Suppressor macrophage treated with lipopolysaccharide for 1 hour (primary cell): ENCODE measurements around the gene KCNJ16.
A peak's percentile ranks its signal among the peaks of the same experiment; 100 is the strongest.
"Not testable (repeated sequence)": the region's sequence is repeated elsewhere in the genome, so short reads cannot be mapped to it uniquely, and the experiment has no call there.

Experiments
- DNase-seq, 3 donors: peaks; one replicate each; pipeline ENCODE4 v3.0.0-alpha.2; 2020 to 2022

KCNJ16 gene

DNA sequence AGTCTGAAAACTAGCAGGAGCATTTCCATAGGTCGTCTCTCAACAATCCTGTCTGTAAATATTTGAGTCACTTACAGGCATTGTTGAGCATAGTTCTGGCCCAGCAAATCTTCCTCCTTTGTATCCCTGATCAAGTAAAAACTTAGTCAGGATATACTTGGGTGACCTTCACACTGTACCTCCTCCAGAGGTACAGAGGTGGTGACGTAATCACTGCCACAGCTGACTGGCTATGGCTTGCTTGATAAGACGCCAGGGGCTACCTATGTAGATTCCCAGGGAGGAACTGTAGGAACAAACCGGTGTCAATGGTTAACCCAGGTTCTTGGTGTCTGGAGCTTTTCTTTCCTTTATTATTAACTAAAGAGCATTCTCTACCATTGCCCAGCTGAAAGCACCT, at the start of gene KCNJ16:
Gene KCNJ16 (plus strand): TSS at position 270 of the 400 bp plus-strand sequence. CDS start 56,863 bp downstream, outside the sequence.
- DNase-seq, result no peak

DNA sequence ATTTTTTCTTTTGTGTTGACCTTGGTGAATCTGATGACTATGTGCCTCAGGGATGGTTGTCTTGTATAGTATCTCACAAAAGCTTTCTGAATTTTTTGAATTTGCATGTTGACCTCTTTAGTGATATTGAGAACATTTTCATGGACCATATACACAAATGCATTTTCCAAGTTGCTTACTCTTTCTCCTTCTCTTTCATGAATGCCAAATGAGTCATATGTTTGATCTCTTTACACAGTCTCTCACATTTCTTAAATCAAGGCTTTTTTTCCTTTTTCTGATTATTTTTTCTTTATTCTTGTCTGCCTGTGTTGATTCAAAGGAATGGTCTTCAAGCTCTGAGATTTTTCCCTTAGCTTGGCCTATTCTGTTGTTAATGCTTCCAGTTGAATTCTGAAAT, 46.6 kb upstream of the KCNJ16 start:
- no peak for DNase-seq

DNA sequence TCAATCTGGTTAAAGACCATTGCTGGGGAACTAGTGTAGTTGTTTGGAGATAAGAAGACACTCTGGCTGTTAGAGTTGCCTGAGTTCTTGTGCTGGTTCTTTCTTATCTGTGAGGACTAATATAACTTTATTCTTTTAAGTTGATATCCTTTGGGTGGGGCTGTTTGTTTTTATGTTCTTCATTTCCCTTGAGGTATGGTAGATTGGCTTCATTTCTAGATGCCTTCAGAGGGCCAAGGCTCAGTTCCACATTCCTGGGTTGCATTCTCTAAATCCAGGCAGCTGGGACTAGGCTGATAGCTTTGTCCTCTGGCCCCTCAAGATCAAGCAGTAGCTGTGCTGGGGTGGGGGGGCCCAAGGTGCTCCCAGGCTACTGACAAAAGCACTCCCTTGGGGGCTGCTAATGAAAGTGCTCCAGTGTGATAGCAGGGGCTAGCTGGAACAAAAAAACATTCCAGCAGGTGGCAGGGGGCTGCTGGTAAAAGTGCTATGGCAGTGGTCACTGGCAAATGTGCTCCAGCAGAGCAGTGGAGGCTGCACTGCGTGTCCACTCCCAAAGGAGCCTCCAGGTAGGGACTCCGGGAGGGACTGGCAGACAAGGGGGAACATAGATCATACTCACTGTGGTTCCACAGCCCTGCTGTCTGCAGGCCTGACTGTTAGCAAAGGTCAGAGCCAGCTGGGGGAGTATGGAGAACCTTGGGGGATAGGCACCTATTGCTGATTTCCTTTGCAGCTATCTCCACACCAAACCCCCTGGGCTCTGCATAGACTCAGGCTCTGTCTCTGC, 45.9 kb upstream of the KCNJ16 start:
- no peak for DNase-seq

DNA sequence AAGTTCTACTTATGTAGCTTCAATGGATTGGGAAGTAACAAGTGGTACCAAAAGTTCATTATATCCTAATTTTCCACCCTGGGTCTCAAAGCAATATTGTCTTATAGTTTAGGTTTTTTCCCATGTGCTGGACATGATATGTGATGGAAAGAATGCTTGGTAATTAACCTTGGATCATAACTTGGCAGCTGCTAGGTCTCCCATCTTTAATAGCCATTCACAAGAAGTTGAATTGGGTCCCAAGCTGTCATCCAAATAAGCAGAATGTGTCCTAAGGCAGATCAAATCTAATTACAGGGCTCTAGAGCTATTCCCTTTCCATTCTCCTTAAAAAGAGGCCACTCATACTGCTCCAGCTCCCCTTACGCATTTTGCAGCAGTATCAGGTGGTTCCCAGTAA, 44.7 kb upstream of the KCNJ16 start:
- no peak for DNase-seq

DNA sequence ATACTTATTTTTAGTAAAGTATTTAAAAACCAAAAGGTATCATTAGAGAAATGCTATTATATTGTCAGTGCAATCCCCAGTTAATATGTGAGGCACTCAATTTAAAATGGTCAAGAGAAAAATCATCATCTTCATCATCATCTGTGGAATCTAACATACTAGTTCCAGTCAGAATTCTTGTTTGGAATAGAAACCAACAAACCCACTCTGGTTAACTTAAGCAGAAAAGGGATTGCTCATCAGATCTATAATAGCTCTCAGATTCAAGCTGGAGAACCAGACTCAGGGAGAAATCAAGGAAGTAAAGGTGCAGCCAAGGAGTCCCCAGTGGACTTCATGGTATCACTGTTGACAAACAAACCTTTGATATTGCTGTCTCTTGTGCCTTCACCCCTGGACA, 43.7 kb upstream of the KCNJ16 start:
- DNase-seq, result no peak

DNA sequence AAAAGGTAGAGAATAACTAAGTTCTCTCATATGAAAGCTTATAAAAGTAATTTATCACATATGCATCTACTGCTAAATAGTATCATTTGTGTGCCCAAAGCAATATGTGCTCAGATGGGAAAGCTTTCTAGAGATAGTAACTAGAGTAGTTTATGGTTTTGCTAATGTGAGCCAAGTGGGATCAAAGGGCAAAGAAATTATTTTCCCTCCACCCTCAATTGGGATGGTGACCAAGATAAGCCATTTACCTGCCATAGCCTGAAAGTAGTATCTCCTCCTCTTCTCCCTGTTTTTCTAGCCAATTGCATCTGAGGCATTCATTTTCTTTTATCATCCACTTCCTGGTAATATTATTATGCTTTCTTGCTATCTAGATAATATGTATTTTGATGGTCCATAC, 41.9 kb upstream of the KCNJ16 start:
- DNase-seq, result no peak

DNA sequence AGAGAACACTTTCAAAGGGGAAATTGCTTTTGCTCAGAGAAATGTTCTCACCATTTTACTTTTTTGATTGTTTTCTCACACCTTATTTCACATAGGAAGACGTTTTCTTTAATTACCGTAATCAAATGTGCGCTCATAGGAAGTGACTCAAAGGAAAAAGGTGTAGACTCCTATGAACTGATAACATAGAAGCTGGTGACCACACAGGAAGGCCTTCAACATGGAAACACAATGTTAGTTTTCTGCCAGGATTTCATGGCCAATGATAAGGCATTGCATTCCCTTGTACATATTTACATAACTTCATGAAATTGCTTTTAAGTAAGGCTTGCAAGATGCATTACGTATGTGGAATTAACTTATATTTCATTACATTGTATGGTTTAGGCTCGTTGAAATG, 40.9 kb upstream of the KCNJ16 start:
- no peak for DNase-seq

DNA sequence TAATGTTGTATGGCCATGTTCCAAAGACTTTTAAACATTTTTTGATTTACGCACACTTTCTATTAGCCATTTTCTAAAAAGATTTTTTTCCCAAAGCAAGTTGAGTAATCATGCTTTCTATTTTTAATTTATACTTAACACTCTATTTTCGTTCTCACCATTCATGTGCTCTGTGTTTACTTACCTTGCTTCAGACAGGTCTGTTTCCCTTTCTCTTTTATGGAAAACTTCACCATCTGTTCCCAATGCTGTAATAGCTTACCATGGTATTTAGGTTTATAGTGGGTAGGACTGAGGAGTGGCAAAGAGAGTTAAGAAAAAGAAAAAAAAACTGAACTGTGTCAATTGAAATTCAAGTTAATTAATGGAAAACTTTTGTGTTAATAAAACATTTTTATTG, 37.5 kb upstream of the KCNJ16 start:
- no peak for DNase-seq

DNA sequence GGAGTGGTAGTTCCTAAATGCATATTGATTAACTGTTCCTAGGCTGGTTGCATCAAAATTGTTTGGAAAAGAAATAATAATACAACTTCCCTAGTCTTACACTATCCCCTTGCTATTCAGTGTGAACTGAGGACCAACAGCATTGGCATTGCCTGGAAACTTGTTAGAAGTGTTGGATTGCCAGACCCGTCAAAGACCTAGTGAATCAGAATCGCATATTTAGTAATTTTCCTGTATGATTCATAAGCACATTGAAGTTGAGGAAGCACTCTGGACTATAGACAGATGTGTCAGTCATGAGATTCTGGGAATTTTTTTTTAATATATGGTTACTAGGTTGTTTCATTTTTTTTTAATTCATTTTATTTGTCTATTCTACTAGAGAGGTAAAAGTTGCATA, 34.7 kb upstream of the KCNJ16 start:
- peak; percentile 71 to 95 (median 94) for DNase-seq

DNA sequence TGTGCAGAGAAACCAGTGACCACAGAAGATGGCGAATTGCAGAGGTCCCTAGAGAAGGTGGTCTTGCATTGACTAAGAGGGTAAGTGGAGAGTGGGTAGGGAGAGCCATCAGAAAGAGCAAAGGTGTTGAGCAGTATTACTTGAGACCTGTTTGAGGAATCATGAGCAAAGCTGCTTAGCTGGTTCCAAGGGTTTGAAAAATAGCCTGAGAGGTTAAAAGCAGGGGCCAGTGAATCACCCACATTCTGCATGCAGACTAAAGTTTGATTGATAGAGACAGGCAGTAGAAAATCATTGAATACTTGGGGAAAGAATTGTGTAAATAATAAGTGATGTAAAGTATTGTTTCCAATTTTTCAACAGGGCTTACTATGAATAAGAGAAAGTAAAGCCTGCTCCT, 34.0 kb upstream of the KCNJ16 start:
- no peak for DNase-seq

DNA sequence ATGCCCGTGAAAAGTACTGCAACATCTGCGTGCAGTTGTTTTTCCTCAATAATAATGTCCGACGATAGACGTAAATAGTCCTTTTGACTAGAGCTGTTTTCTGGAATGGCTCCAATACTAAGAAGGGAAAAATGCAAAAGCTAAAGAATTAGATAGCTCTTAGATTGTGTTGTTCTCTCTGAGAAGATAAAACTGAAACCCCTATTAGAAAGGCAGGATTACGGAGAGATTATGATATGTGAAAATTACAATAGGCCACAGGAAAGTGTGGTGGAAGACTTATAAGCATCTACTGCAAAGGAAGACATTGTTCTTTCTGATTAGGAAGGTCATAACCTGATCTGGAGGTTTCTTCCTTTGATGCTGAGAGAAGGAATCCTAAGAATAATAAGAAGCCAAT, 33.5 kb upstream of the KCNJ16 start:
- no peak for DNase-seq

DNA sequence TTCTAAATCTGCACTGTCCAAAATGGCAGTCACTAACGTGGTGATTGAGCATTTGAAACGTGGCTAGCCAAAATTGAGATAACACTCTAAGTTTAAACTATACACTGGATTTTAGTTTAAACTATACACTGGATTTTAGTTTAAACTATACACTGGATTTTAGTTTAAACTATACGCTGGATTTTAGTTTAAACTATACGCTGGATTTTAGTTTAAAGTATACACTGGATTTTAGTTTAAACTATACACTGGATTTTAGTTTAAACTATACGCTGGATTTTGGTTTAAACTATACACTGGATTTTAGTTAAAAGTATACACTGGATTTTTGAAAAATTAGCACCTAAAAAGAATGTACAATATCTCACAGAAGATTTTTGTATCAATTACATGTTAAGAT, 29.2 kb upstream of the KCNJ16 start:
- DNase-seq, result not testable (repeated sequence)

DNA sequence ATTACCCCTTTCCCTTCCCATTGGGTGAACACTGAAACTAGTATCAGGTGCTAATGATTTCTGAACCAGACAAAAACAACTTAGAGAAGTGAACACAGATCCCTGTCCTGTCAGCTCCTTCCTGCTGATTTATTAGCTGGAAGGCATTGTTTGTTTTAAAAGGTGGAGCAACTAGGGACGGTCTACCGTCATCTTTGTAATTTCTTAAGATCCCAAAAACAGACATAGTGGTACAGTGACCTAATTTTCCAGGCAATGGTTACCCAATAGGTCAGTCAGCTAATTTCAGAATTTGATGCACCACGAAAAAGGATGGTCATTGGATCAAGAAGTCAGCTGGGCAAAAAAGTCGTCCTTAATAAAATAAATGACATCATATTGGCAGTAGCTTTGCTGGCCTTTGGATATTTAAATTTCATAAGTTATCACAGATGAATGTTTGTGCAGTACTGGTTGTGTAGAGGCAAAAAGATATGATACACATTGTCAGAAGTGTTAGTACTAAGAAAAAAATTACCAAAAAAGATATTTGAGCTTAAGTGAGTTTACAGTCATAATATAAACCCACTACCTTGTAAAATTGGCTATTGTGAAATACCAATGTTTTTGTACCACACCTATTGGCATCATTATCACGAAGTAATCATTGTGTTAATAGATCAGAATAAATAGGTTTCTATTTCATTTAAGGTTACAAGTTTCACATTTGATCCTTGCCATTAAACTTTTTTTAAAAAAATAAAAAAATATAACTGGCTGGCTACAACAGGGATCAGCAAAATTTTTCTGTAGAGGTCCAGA, 27.2 kb upstream of the KCNJ16 start:
- DNase-seq, result no peak

DNA sequence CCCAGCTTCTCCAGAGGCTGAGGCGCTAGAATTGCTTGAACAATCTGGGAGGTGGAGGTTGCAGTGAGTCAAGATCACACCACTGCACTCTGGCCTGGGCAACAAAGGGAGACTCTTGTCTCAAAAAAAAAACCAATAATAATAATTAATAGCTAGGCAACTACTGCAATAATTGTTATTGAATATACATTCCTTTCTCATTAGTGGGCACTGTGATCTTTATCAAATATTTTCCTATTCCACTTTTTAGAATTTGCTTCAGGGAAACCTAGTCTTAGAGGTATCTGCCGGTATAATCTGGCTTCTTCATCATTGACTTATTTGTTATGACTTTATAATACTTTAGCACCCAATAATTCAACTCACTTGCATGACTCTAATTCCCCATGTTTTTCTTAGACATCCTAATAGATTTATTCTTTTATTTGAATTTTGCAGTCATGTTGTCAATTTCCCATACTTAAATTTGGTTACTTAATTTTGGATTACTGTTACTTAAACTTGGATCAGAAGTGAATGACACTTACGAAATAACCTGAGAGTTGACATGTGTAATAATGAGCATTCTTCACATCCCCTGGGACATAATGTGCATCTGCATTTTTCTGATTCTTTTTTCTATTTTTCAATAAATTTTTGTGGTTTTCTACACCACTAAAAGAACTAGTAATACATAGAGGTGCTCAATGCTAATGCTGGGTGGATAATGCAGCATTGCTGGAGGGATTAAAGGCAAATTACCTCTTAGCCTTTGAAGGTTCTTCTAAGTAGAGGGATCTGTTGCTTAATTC, 25.0 kb upstream of the KCNJ16 start:
- DNase-seq, result no peak

DNA sequence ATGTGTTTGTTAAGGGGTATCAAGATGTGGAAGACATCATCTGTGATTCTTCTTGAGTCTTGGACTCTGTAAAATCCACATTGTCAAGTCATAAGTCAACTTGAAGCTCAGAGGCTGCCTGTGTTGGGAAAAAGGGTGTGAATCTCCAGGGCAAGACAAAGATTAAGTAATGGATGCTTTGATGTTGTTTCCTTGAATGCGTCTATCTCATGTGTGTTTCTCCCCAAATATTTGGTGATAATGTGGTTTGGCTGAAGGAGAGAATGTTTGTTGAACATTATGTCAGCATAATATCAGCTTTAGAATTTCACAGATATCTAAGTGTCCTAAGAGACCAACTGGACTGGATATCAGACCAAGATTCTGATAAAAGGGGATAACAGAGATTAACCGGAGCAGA, 24.1 kb upstream of the KCNJ16 start:
- no peak for DNase-seq

DNA sequence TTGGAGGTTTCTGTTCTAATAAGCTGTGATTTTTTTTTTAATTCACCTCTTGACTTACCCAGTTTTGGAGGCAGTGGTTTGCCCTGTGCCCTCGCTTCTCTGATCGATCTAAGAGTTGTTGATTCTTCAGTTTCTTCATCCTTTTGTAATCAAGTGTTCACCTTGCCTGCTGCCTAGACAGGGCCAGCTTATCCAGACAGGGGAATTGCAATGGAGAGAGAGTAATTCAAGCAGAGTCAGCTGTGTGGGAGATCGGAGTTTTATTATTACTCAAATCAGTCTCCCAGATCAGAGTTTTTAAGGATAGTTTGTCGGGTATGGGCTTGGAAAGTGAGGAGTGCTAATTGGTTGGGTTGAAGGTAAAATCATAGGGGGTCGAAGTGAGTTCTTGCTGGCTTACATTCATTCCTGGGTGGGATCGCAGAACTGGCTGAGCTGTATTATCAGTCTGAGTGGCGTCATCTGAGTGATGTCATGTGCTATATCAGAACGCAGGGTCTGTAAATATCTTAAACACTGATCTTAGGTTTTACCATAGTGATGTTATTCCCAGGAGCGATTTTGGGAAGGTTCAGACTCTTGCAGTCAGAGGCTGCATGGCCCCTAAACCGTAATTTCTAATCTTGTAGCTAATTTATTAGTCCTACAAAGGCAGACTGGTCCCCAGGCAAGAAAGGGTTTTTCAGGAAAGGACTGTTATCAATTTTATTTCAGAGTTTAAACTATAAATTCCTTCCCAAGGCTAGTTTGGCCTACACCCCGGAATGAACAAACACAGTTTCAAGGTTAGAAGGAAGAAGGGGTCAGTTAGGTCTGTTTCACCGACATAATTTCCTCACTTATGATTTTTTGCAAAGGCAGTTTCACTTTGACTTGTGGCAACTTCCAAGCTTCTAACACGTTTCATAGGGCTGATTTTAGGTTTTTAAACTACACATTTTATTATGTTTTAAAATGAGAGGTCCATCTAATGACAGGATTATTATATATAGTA, 21.5 kb upstream of the KCNJ16 start:
- no peak for DNase-seq

DNA sequence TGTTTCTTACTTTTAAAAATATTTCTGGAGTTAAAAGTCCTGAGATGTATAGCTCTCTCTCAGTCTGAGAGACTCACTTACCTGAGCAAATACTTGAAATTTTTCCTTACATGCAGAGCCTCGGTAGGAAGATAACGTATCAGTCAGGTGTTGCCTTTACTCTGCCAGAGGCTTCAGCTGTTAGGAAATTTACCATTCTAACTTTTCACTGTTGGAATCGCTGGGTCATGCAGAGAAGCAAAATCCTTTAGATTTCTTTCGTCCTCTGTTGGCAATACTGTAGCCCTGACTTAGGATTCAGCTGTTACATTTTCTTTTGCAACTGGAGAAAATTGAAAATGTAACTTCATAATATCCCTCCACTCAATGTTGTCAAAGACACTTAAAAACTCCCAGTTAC, 20.0 kb upstream of the KCNJ16 start:
- DNase-seq, result no peak

DNA sequence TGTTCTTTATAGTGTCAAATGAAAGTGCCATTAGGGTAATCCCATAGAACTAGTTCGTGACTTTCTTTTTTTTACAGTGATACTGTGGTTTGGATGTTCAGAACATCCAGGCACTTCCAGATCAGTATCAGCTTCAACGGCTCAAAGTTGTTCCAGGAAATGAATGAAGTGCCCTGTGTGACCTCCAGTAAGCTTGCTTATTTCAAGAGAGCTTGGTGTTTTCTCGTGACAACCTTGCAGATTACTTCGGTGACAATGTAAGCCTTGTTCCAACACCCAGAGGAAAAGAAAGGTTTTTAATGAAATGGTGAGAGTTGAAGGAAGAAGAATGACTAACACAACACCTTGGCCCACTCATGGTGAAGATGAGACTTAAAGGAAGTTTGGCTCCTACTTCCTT, 16.0 kb upstream of the KCNJ16 start:
- DNase-seq, result no peak

DNA sequence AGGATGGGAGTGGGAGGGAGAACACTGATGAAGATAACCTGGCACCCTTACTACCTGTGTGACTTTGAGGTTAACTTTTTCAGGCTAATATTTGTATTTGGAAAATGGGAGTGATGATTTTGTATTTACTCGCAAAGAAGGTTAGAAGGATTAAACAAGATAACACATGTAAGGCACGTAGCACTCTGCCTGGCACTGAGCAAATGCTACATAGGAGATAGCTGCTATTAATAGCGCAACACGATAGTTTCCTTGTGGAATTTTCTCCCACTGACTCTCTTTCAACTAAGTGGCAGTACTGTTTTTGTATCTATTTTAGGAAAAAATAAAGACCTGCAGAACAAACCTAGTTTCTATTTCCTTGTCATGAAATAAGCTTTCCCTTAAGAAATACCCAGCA, 15.4 kb upstream of the KCNJ16 start:
- DNase-seq, result no peak

DNA sequence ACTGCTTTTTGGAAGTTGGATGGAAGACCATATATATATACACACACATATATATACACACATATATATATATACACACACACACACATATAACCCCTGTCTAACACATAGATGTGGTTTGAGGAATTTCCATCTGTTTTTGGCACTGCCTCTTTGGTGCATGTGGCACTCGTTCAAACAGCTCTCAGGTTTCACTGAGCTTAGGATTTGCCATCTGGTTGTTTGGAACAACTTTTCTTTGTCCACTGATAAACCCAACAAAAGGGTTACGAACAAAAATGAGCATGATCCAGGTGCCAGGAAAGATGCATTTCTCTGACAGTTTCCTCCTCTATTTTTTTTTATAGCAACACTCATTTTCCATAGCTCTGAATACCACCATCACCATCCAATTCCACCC, 14.6 kb upstream of the KCNJ16 start:
- DNase-seq, result no peak

DNA sequence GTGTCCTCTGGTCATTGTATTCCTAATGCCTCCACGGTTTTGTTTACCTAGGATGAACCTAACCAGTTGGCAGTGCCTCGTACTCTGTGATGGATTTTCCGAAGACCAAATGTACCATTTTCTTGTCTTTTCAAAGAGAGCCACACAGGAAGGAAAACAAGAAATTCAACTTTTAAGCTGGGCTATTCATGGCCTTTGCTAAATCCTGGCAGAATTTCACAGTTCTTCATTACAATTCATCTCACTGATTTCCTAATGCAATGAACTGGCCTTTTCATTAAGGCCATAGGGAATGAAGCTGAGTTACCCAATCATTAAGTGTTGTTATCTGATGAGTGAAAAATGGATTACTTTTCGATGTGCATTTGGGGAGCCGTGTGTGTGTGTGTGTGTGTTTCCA, 7.9 kb upstream of the KCNJ16 start:
- no peak for DNase-seq

DNA sequence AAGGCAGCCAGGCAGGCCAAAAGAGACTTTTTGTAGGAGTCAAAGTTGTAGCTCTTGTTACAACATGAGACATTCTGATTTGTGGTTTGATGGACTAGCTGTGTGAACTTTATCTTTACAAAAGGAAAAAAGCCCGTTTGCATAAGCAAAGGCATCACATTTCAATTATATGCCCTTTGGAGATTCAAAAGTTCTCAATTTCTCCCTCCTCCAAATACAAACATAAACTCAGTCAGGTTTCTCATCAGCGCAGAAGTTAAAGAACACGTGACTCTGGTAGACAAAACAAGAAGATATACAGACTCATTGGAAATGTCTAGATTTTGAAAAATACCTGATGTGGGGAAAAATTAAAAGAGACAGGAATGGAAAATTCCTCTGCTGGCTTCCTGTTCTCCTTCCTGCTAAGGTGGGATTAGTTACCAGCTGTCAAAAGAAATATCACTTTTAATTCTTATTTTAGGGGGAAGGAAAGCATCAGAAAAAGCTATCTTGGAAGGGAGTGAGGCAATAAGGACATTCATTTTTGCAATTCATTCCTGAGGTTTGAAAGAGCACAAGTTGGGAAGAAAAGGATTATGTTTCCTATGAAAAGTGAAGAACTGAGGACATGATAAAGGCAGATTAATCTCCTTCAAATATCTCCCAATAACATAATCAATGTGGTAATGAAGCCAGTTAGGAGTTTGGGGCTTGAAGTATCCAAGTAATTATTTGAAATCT, 4.6 kb upstream of the KCNJ16 start:
- DNase-seq, result no peak
